GM10248 (cell line): ENCODE results near the gene PTPN13.

Experiments used
- CTCF ChIA-PET: fragments of 300-600 bp; sonication (Branson Sonifier 250); formaldehyde crosslinking; extraction: SDS; loops from one replicate; lab custom pipeline; 2021; ENCODE audit warnings: antibody characterized with exemption; lab: Yijun Ruan, JAX
- POLR2A ChIA-PET: fragments of 350-650 bp; sonication (Branson Sonifier 250); formaldehyde crosslinking; extraction: SDS; loops from one replicate; lab custom pipeline; 2020; ENCODE audit warnings: antibody characterized with exemption; lab: Yijun Ruan, JAX
- DNase-seq: peaks from one replicate; pipeline ENCODE4 v3.0.0; 2012; ENCODE audit errors: extremely low spot score
- TF ChIP-seq, protein P1 (sequence below): IDR thresholded peaks from 2 replicates; pipeline ENCODE4 v1.5.1; 2012; ENCODE audit warnings: mild to moderate bottlenecking, low read depth; ENCODE audit errors: extremely low read depth, missing control alignments, control extremely low read depth

PTPN13 gene

DNA sequence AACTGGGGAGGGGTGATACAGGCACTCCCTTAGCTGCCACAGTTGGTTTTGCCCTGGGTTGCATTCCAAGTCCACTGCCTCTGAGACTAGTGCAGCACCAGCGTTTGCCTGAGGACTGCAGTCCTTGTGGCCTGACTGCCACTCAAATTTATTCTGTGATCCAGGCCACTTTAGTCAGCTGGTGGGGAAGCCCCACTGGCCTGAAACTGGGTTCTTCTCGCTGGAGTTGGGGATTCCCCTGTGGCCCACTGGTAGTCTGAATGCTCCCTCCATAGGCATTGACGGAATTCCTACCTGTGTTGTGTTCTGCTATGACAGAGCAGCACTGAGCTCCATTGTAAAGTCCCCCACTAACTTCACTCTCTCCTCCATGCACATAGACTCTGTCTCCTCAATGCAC lies 63.8 kb downstream of the PTPN13 start:
- TF ChIP-seq, protein P1, sequence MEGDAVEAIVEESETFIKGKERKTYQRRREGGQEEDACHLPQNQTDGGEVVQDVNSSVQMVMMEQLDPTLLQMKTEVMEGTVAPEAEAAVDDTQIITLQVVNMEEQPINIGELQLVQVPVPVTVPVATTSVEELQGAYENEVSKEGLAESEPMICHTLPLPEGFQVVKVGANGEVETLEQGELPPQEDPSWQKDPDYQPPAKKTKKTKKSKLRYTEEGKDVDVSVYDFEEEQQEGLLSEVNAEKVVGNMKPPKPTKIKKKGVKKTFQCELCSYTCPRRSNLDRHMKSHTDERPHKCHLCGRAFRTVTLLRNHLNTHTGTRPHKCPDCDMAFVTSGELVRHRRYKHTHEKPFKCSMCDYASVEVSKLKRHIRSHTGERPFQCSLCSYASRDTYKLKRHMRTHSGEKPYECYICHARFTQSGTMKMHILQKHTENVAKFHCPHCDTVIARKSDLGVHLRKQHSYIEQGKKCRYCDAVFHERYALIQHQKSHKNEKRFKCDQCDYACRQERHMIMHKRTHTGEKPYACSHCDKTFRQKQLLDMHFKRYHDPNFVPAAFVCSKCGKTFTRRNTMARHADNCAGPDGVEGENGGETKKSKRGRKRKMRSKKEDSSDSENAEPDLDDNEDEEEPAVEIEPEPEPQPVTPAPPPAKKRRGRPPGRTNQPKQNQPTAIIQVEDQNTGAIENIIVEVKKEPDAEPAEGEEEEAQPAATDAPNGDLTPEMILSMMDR, result no peak
- ChIA-PET POLR2A (no interaction called here), CTCF (interaction anchor here (1.4 to 1.5 kb wide), 2 partner anchors 24 to 29 kb away, joined by 3 to 5 read pairs; no protein-coding TSS in a partner anchor)
- DNase-seq, result peak; percentile 29

- ChIA-PET POLR2A (no interaction called here), CTCF (no interaction called here)
- DNase-seq, result no peak
- TF ChIP-seq, protein P1, result no peak
Observed at GRCh38 chr4:86660401-86660800, 66.3 kb downstream of the PTPN13 start.

- CTCF ChIA-PET, result no interaction called here
- TF ChIP-seq, protein P1, result no peak
- POLR2A ChIA-PET, result no interaction called here
- DNase-seq, result no peak
Observed at GRCh38 chr4:86661006-86661405, 66.9 kb downstream of the PTPN13 start.

- no peak for DNase-seq
- TF ChIP-seq, protein P1, result no peak
- ChIA-PET CTCF (no interaction called here), POLR2A (no interaction called here)
Observed at GRCh38 chr4:86661418-86661817, 67.3 kb downstream of the PTPN13 start.

DNA sequence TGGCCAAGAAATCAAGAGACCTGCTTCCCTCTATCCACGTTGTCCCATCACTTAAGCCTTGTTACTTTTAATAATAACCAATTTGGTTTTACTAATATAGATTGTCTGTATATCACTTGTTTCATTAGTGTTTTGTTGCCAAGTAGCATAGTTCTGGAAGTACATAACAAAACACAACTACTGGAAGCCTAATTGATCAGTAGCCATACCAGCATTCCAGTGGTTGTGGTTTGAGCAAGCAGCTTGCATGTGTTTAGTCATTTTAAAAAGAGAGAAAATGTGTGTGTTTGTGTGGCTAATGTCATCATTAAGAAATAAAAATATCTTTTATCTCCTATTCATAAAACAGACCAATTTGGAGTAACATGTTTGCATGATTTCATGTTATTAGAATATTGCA lies 70.8 kb downstream of the PTPN13 start:
- CTCF ChIA-PET, result no interaction called here
- POLR2A ChIA-PET, result no interaction called here
- no peak for DNase-seq
- TF ChIP-seq, protein P1, result no peak

GRCh38 chr4:86670298-86670697 lies 76.2 kb downstream of the PTPN13 start:
- CTCF ChIA-PET, result no interaction called here
- TF ChIP-seq, protein P1, result no peak
- POLR2A ChIA-PET, result no interaction called here
- DNase-seq, result no peak
